HepG2 (cell line): ENCODE measurements around the gene ZBTB48. TPM values are rescaled to one million over a fixed set of nuclear protein-coding genes. Genes with fewer than 3 reads are reported as not detected.

Experiments used
- ATAC-seq: fragments of 200-7000 bp; cut with Tn5 transposase; 3 replicates; pipeline ENCODE4 v1.9.1; 2020; ENCODE audit warnings: mild to moderate bottlenecking, moderate library complexity
- BruUV-seq: library from RNA; stranded (reverse); fragments of 400-500 nt; replicated peaks from 2 replicates; lab custom pipeline; 2021; lab: Mats Ljungman, UMichigan
- CTCF ChIA-PET: fragments of 300-600 bp; formaldehyde crosslinking; extraction: SDS; loops from one replicate; lab custom pipeline; 2021; ENCODE audit warnings: low total read pairs, inconsistent platforms, low intra/inter-chr PET ratio; lab: Yijun Ruan, JAX
- POLR2A ChIA-PET: fragments of 350-600 bp; sonication (Branson Sonifier 250); formaldehyde crosslinking; loops from one replicate; lab custom pipeline; 2020; ENCODE audit warnings: antibody characterized with exemption, inconsistent platforms; lab: Yijun Ruan, JAX
- DNase-seq: peaks from one replicate; pipeline ENCODE4 v3.0.0-alpha.2; 2015; ENCODE audit warnings: low spot score
- FAIRE-seq: peaks from 3 replicates; lab custom pipeline; 2011; peaks lifted over from hg19 to GRCh38; lab: Jason Lieb, UNC
- H2AFZ ChIP-seq: one replicate; pipeline ENCODE4 v1.6.1; 2011; ENCODE audit warnings: low read length, inconsistent platforms
- H3K27ac ChIP-seq: fragments of 300-600 bp; 3 replicates; pipeline ENCODE4 v1.8.0; 2011; ENCODE audit warnings: mixed run types, mild to moderate bottlenecking, mixed read lengths, low read length, inconsistent platforms; ENCODE audit not compliant: insufficient read depth; ENCODE audit errors: extremely low read length
- H3K27me3 ChIP-seq, 2 experiments: fragments of 200-600 bp in 1 of 2; 2 replicates in 1 of 2; 3 replicates in 1 of 2; pipeline versions ENCODE4 v1.6.0 to v1.8.0; 2011; ENCODE audit warnings: low read length in 2 of 2, mild to moderate bottlenecking in 2 of 2, moderate library complexity in 2 of 2, inconsistent platforms in 1 of 2; ENCODE audit not compliant: insufficient read depth in 2 of 2, control insufficient read depth in 1 of 2
- H3K36me3 ChIP-seq, 2 experiments: fragments of 200-600 bp in 1 of 2; replicated peaks in 1 of 2; 2 replicates in 1 of 2; 3 replicates in 1 of 2; pipeline versions ENCODE4 v1.5.1 to v1.8.0; 2011; ENCODE audit warnings: low read length in 2 of 2, inconsistent platforms in 1 of 2; ENCODE audit not compliant: insufficient read depth in 2 of 2, control insufficient read depth in 1 of 2
- H3K4me1 ChIP-seq: 2 replicates; pipeline ENCODE4 v1.5.1; 2012; ENCODE audit warnings: low read length, inconsistent platforms; ENCODE audit not compliant: insufficient read depth
- H3K4me2 ChIP-seq: 2 replicates; pipeline ENCODE4 v1.6.0; 2011; ENCODE audit warnings: low read depth, low read length, inconsistent platforms
- H3K4me3 ChIP-seq, 3 experiments: fragments of 200-600 bp in 1 of 3; sonication (generic), shearing (Covaris generic) in 1 of 3; replicated peaks in 1 of 3; 2 replicates each; pipeline ENCODE4 v1.5.1; 2011 to 2016; ENCODE audit warnings: low read length in 3 of 3, inconsistent platforms in 2 of 3, low read depth in 2 of 3, mild to moderate bottlenecking in 2 of 3, control low read depth in 1 of 3, mixed read lengths in 1 of 3; ENCODE audit not compliant: insufficient read depth in 1 of 3
- H3K79me2 ChIP-seq: one replicate; pipeline ENCODE4 v1.6.1; 2011; ENCODE audit warnings: low read length, inconsistent platforms; ENCODE audit not compliant: insufficient read depth
- H3K9ac ChIP-seq: 2 replicates; pipeline ENCODE4 v1.6.0; 2011; ENCODE audit warnings: mild to moderate bottlenecking, low read depth, low read length, inconsistent platforms; ENCODE audit not compliant: insufficient read depth
- H3K9me3 ChIP-seq: 2 replicates; pipeline ENCODE4 v1.5.1; 2012; ENCODE audit warnings: mild to moderate bottlenecking, low read length
- H4K20me1 ChIP-seq: 2 replicates; pipeline ENCODE4 v1.6.0; 2011; ENCODE audit warnings: inconsistent platforms, mild to moderate bottlenecking, low read length, moderate library complexity; ENCODE audit not compliant: insufficient read depth
- AGO1 ChIP-seq: fragments of 200-400 bp; formaldehyde crosslinking; IDR thresholded peaks from 2 replicates; pipeline ENCODE4 v1.6.1; 2017; ENCODE audit warnings: mild to moderate bottlenecking, low read depth, low read length, moderate library complexity; ENCODE audit not compliant: poor library complexity, severe bottlenecking
- AGO2 ChIP-seq: fragments of 200-400 bp; formaldehyde crosslinking; optimal IDR thresholded peaks from 2 replicates; pipeline ENCODE3; 2017; ENCODE audit warnings: mild to moderate bottlenecking, low read depth, low read length, moderate library complexity
- KDM1A ChIP-seq: IDR thresholded peaks from 2 replicates; pipeline ENCODE4 v1.6.1; 2016; ENCODE audit warnings: missing compliant biosample characterization
- MAZ ChIP-seq, 2 experiments: sonication (generic) in 1 of 2; formaldehyde crosslinking in 1 of 2; IDR thresholded peaks; 2 replicates each; pipeline versions ENCODE4 v1.5.0 to v1.6.1; 2012 to 2020; ENCODE audit warnings: low read depth in 2 of 2, mild to moderate bottlenecking in 2 of 2, borderline replicate concordance in 1 of 2, improper control_type of control experiment in 1 of 2, low read length in 1 of 2, missing genetic modification reagents in 1 of 2, moderate library complexity in 1 of 2
- PCBP1 ChIP-seq: fragments of 200-400 bp; formaldehyde crosslinking; IDR thresholded peaks from 2 replicates; pipeline ENCODE4 v1.6.1; 2017; ENCODE audit warnings: mild to moderate bottlenecking, low read depth, low read length, borderline replicate concordance
- RBFOX2 ChIP-seq: fragments of 200-400 bp; formaldehyde crosslinking; IDR thresholded peaks from 2 replicates; pipeline ENCODE4 v1.6.1; 2017; ENCODE audit warnings: low read depth, mild to moderate bottlenecking, low read length
- SIN3B ChIP-seq: fragments of 150-350 bp; IDR thresholded peaks from 2 replicates; pipeline ENCODE4 v1.6.1; 2014; ENCODE audit warnings: low read length
- WIZ ChIP-seq: sonication (generic); formaldehyde crosslinking; IDR thresholded peaks from 2 replicates; pipeline ENCODE4 v1.5.1; 2020; ENCODE audit warnings: mild to moderate bottlenecking, missing genetic modification reagents
- ZNF44 ChIP-seq: sonication (generic); formaldehyde crosslinking; IDR thresholded peaks from 2 replicates; pipeline ENCODE4 v1.5.1; 2020; ENCODE audit warnings: mild to moderate bottlenecking, missing genetic modification reagents
- ZNF501 ChIP-seq: sonication (generic); formaldehyde crosslinking; IDR thresholded peaks from 2 replicates; pipeline ENCODE4 v1.5.1; 2020; ENCODE audit warnings: mild to moderate bottlenecking, moderate library complexity, missing genetic modification reagents
- ZNF629 ChIP-seq: sonication (generic); formaldehyde crosslinking; conservative IDR thresholded peaks from 2 replicates; pipeline ENCODE4 v1.5.0; 2020; ENCODE audit warnings: missing genetic modification reagents
- WGBS: methylation state at CpG from one replicate; pipeline ENCODE4 v1.1.6; 2017; ENCODE audit warnings: low lambda C conversion rate; 5-methylcytosine and 5-hydroxymethylcytosine counted together
- in situ Hi-C: cut with HindIII; loops from 2 replicates; pipeline ENCODE4 v1.10.0; 2017; ENCODE audit warnings: low pct_unique_long_range_greater_than_20kb; ENCODE audit not compliant: extremely low pct_ligation_motif_present
- intact Hi-C: fragments of 100-400 bp; cut with micrococcal nuclease; formaldehyde crosslinking; loops from one replicate; pipeline ENCODE4 v1.10.0; 2022; ENCODE audit not compliant: unreplicated experiment
- polyA plus RNA-seq, 8 experiments: library from polyadenylated mRNA; depleted of rRNA in 3 of 8; stranded (reverse) in 7 of 8; unstranded in 1 of 8; fragments of >200 nt; fragmentation: Illumina TruSeq in 4 of 8; extraction: Trizol in 4 of 8; gene quantifications; 2 replicates each; pipeline versions ENCODE4 v1.2.1 to v1.2.3, GENCODE V29; 2011 to 2016; ENCODE audit warnings: low read depth in 4 of 8, missing spikeins in 1 of 8, mixed read lengths in 1 of 8; ENCODE audit not compliant: insufficient read depth in 1 of 8
- total RNA-seq, 5 experiments: library from RNA; depleted of rRNA; stranded (reverse); fragments of >200 nt; fragmentation: Illumina TruSeq; extraction: Trizol; gene quantifications; 2 replicates each; pipeline ENCODE4 v1.2.3, GENCODE V29; 2016; ENCODE audit warnings: low read depth in 1 of 5
- TF ChIP-seq, protein P1 (sequence below): IDR thresholded peaks from 2 replicates; pipeline ENCODE4 v1.6.1; 2018; ENCODE audit warnings: missing genetic modification reagents
- TF ChIP-seq, protein P2 (sequence below): sonication (generic); formaldehyde crosslinking; IDR thresholded peaks from 2 replicates; pipeline ENCODE4 v1.5.1; 2020; ENCODE audit warnings: mild to moderate bottlenecking, missing genetic modification reagents, moderate library complexity

ZBTB48 gene
- total and polyA plus RNA-seq, 2 of the 13 experiments (the other 11 are each of a cell fraction or from before 2014, with no cell fraction given): 13.0 to 17.1 TPM

DNA sequence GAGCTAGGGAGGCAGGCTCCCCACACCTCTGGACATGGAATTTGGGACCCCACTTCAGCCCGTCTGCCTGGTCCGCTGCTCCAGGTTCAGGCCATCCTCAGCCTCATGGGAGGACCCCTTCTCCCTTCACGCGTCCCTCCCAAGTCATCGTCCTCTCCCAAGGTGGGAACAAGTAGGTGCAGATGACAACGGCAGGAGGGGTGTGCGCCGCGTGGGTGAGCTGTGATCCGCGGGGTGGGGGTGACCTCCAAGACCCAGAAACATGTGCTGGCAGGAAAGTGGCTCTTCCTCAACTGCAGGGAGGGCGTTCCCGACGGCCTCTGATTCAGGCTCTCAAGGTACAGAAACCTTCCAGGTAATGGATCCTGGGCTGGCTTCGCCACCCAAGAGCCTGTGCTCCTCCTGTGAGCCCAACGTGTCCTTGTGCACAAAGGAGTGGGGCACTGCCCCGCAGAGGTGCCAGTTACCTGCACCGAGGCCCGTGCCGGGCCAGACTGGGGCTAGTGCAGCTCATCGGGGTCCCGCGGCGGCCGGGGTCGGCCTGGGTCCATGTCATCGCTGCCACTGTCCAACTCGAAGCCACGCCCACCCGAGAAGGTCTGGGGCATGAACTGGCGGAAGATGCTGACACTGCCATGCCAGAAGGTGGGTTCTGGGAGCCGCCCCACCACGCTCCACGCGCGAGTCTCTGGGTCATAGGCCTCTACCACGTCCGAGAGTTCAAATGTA is 13.2 kb downstream of the ZBTB48 start:
- ATAC-seq (no peak), DNase-seq (no peak), FAIRE-seq (no peak)
- Histone ChIP-seq H3K4me3 (no peak overlapping the region), H3K79me2 (peaks cover 22% of the 10 kb centered on the region), H3K9me3 (no peaks in the 10 kb centered on the region), H3K9ac (no peak overlapping the region), H4K20me1 (peaks cover 42% of the 10 kb centered on the region), H3K27me3 (no peaks in the 10 kb centered on the region), H2AFZ (no peak overlapping the region), H3K4me1 (peaks cover 16% of the 10 kb centered on the region), H3K4me2 (no peak overlapping the region), H3K27ac (no peak overlapping the region), H3K36me3 (peaks cover 46 to 83% of the 10 kb centered on the region in 2 experiments)
- WGBS: over 99% methylated on average over 24 of the region's 38 CpGs
- POLR2A ChIA-PET: no interaction called here
- TF ChIP-seq, protein P1, sequence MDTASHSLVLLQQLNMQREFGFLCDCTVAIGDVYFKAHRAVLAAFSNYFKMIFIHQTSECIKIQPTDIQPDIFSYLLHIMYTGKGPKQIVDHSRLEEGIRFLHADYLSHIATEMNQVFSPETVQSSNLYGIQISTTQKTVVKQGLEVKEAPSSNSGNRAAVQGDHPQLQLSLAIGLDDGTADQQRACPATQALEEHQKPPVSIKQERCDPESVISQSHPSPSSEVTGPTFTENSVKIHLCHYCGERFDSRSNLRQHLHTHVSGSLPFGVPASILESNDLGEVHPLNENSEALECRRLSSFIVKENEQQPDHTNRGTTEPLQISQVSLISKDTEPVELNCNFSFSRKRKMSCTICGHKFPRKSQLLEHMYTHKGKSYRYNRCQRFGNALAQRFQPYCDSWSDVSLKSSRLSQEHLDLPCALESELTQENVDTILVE (CRISPR knock-in tag): no peak
- TF ChIP-seq AGO1: peak; percentile 28
- no peak for TF ChIP-seq ZNF44 (CRISPR knock-in tag)
- TF ChIP-seq RBFOX2: peak; percentile 74
- peak; percentile 79 for TF ChIP-seq AGO2
- CTCF ChIA-PET: no interaction called here
- BruUV-seq: no TSS peak
- intact Hi-C loops (no loop called here), in situ Hi-C loops (no loop called here)

DNA sequence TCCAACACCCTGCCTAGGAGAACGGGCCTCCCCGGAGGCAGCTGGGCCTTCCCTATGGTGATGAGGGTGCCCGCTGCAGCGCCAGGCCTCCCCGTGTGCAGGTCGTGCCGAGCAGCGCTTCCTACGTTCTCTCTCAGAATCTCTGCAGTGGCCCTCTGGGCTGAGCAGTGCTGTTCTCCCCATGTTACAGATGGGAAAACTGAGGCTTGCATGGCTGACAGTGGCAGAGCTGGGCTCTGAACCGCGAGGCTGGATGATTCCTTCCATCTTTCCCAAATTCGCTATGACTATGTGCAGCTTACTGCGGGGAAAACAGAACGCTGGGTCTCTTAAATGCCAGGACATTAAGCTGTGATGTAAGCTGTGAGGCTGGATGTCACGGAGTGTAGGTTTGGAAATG is 14.0 kb downstream of the ZBTB48 start:
- no peaks in the 10 kb centered on the region for H3K27me3 ChIP-seq
- no peak overlapping the region for H3K9ac ChIP-seq
- no peak for ATAC-seq
- H3K4me2 ChIP-seq: no peak overlapping the region
- WGBS: 96% methylated on average over 11 of the region's 15 CpGs
- no peak overlapping the region for H2AFZ ChIP-seq
- H3K4me1 ChIP-seq: peaks cover 21% of the 10 kb centered on the region
- in situ Hi-C loops: no loop called here
- no TSS peak for BruUV-seq
- intact Hi-C loops: no loop called here
- CTCF ChIA-PET: no interaction called here
- H3K36me3 ChIP-seq: peaks cover 46 to 82% of the 10 kb centered on the region in 2 experiments
- no peak for FAIRE-seq
- H3K4me3 ChIP-seq: no peak overlapping the region
- H4K20me1 ChIP-seq: peaks cover 43% of the 10 kb centered on the region
- H3K79me2 ChIP-seq: peaks cover 27% of the 10 kb centered on the region
- H3K27ac ChIP-seq: no peak overlapping the region
- no peaks in the 10 kb centered on the region for H3K9me3 ChIP-seq
- no peak for DNase-seq
- POLR2A ChIA-PET: interaction anchor here (2.1 kb wide), 1 partner anchor 11 kb away, joined by 8 read pairs; no protein-coding TSS in a partner anchor
- TF ChIP-seq KDM1A (CRISPR knock-in tag) (no peak), ZNF501 (no peak), ZNF629 (CRISPR knock-in tag) (peak; percentile 89), MAZ (IDR thresholded peaks at IDR 0.05; ENCODE audit: borderline replicate concordance, low read depth, low read length) (no peak), MAZ (CRISPR knock-in tag; IDR thresholded peaks at IDR 0.05; ENCODE audit: low read depth) (no peak), SIN3B (no peak), WIZ (no peak), PCBP1 (0 out of 2 replicates have a peak, but pooled peaks have one; percentile 10)
- TF ChIP-seq, protein P2, sequence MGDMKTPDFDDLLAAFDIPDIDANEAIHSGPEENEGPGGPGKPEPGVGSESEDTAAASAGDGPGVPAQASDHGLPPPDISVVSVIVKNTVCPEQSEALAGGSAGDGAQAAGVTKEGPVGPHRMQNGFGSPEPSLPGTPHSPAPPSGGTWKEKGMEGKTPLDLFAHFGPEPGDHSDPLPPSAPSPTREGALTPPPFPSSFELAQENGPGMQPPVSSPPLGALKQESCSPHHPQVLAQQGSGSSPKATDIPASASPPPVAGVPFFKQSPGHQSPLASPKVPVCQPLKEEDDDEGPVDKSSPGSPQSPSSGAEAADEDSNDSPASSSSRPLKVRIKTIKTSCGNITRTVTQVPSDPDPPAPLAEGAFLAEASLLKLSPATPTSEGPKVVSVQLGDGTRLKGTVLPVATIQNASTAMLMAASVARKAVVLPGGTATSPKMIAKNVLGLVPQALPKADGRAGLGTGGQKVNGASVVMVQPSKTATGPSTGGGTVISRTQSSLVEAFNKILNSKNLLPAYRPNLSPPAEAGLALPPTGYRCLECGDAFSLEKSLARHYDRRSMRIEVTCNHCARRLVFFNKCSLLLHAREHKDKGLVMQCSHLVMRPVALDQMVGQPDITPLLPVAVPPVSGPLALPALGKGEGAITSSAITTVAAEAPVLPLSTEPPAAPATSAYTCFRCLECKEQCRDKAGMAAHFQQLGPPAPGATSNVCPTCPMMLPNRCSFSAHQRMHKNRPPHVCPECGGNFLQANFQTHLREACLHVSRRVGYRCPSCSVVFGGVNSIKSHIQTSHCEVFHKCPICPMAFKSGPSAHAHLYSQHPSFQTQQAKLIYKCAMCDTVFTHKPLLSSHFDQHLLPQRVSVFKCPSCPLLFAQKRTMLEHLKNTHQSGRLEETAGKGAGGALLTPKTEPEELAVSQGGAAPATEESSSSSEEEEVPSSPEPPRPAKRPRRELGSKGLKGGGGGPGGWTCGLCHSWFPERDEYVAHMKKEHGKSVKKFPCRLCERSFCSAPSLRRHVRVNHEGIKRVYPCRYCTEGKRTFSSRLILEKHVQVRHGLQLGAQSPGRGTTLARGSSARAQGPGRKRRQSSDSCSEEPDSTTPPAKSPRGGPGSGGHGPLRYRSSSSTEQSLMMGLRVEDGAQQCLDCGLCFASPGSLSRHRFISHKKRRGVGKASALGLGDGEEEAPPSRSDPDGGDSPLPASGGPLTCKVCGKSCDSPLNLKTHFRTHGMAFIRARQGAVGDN: no peak
